ENCODE measurements around the gene C14orf132.

- TF ChIP-seq POLR2A (IDR thresholded peaks at IDR 0.05) (no peak), CTCF (IDR thresholded peaks at IDR 0.05) (no peak)
These were observed 39.5 kb downstream of the C14orf132 start for GRCh38 chr14:96078625-96079016.

Measured in Peyer's patch (tissue), 4 donors.